NCI-H187 (cell line): Measurements from ENCODE around the gene KRTAP22-2.

Source experiments
- DNase-seq, 2 experiments: peaks; one replicate each; lab custom pipeline; 2025; lab: John Stamatoyannopoulos, UW

Gene KRTAP22-2

GRCh38 chr21:30563072-30563471 lies 27.1 kb downstream of the KRTAP22-2 start:
- DNase-seq, result no peak

- DNase-seq, result no peak
These were observed 28.2 kb downstream of the KRTAP22-2 start for GRCh38 chr21:30561957-30562356.

GRCh38 chr21:30561264-30561895 lies 28.8 kb downstream of the KRTAP22-2 start, which contains the start of gene KRTAP19-7:
Gene KRTAP19-7 (minus strand): TSS chr21:30561314. CDS start chr21:30561289, 25 bp downstream.
- no peak for DNase-seq

GRCh38 chr21:30555095-30555494 lies 35.1 kb downstream of the KRTAP22-2 start:
- DNase-seq, result no peak

GRCh38 chr21:30552782-30553181 lies 37.4 kb downstream of the KRTAP22-2 start:
- no peak for DNase-seq

GRCh38 chr21:30541764-30542163 lies 48.4 kb downstream of the KRTAP22-2 start, which contains the start of gene KRTAP19-6:
Gene KRTAP19-6 (minus strand): TSS chr21:30541864. CDS start chr21:30541833, 31 bp downstream.
- no peak for DNase-seq
